NT2/D1 (cell line): ENCODE data around the gene ATP5F1E.

Experiments used
- SUZ12 ChIP-seq: IDR thresholded peaks from 2 replicates; pipeline ENCODE4 v1.6.1; 2011; ENCODE audit not compliant: insufficient read length, insufficient read depth; ENCODE audit errors: extremely low read depth
- YY1 ChIP-seq: IDR thresholded peaks from 2 replicates; pipeline ENCODE4 v1.6.1; 2011; ENCODE audit not compliant: insufficient read length, insufficient read depth
- ZNF274 ChIP-seq: IDR thresholded peaks from 2 replicates; pipeline ENCODE4 v1.6.1; 2011; ENCODE audit warnings: mild to moderate bottlenecking, low read depth, low read length

DNA sequence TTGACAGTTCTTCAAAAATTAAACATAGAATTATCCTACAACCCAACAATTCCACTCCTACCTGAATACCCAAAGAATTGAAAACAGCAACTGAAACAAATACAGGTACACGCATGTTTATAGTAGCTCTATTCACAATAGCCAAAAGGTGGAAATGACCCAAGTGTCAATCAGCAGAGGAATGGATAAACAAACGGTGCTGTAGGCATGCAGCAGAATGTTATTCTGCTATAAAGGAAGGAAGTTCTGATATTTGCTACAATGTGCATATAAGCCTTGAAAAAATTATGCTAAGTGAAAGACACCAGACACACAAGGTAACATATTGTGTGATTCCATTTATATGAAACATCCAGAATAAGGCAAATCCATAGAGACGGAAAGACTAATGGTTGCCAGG, 48.9 kb upstream of the ATP5F1E start:
- no peak for TF ChIP-seq ZNF274
- no peak for TF ChIP-seq YY1
- no peak for TF ChIP-seq SUZ12
